Endothelial cell of umbilical vein (primary cell): ENCODE measurements around the gene TXN. TPM values are rescaled to one million over a fixed set of nuclear protein-coding genes. Genes with fewer than 3 reads are reported as not detected.
A peak's percentile ranks its signal among the peaks of the same experiment; 100 is the strongest.

Experiments used
- BruUV-seq: library from RNA; stranded (reverse); fragments of 400-500 nt; replicated peaks from 2 replicates; lab custom pipeline; 2021; lab: Mats Ljungman, UMichigan
- CTCF ChIA-PET: fragments of 300-600, 350-600 bp; sonication (Branson Sonifier 250); formaldehyde crosslinking; loops from one replicate; lab custom pipeline; 2021; ENCODE audit warnings: antibody characterized with exemption, inconsistent platforms; lab: Charles Lee
- POLR2A ChIA-PET: fragments of 300-600, 350-600 bp; sonication (Branson Sonifier 250); formaldehyde crosslinking; loops from one replicate; lab custom pipeline; 2021; ENCODE audit warnings: antibody characterized with exemption, inconsistent platforms; lab: Charles Lee
- DNase-seq: peaks from one replicate; pipeline ENCODE4 v3.0.0-alpha.2; 2011; ENCODE audit warnings: low read depth, low spot score
- FAIRE-seq: peaks from 2 replicates; lab custom pipeline; 2011; peaks lifted over from hg19 to GRCh38; lab: Jason Lieb, UNC
- H2AFZ ChIP-seq: 2 replicates; pipeline ENCODE4 v1.6.0; 2012; ENCODE audit warnings: low read depth, low read length, control low read depth, inconsistent platforms
- H3K27ac ChIP-seq: 2 replicates; pipeline ENCODE4 v1.5.1; 2011; ENCODE audit warnings: low read depth, mild to moderate bottlenecking, control low read depth, low read length, moderate library complexity; ENCODE audit not compliant: insufficient read depth
- H3K27me3 ChIP-seq, 2 experiments: 2 replicates each; pipeline versions ENCODE4 v1.6.0 to v1.6.1; 2011; ENCODE audit warnings: low read length in 2 of 2, mixed read lengths in 1 of 2; ENCODE audit not compliant: control insufficient read depth in 2 of 2, insufficient read depth in 2 of 2
- H3K36me3 ChIP-seq, 2 experiments: 2 replicates in 1 of 2; 3 replicates in 1 of 2; pipeline ENCODE4 v1.5.1; 2011; ENCODE audit warnings: low read length in 2 of 2, mild to moderate bottlenecking in 1 of 2, moderate library complexity in 1 of 2; ENCODE audit not compliant: control insufficient read depth in 2 of 2, insufficient read depth in 2 of 2; ENCODE audit errors: extremely low read depth in 1 of 2
- H3K4me1 ChIP-seq: 3 replicates; pipeline ENCODE4 v1.5.1; 2011; ENCODE audit warnings: mild to moderate bottlenecking, low read length; ENCODE audit not compliant: control insufficient read depth, insufficient read depth; ENCODE audit errors: extremely low read depth
- H3K4me2 ChIP-seq: 2 replicates; pipeline ENCODE4 v1.6.1; 2011; ENCODE audit warnings: low read length, control low read depth, mixed read lengths; ENCODE audit not compliant: insufficient read depth
- H3K4me3 ChIP-seq, 3 experiments: fragments of 200-600 bp in 1 of 3; sonication (generic), shearing (Covaris generic) in 1 of 3; replicated peaks in 1 of 3; 2 replicates each; pipeline ENCODE4 v1.5.1; 2011 to 2016; ENCODE audit warnings: control low read depth in 3 of 3, low read length in 3 of 3, mild to moderate bottlenecking in 2 of 3, inconsistent platforms in 1 of 3, low read depth in 1 of 3, moderate library complexity in 1 of 3; ENCODE audit not compliant: insufficient read depth in 1 of 3
- H3K79me2 ChIP-seq: 2 replicates; pipeline ENCODE4 v1.6.0; 2012; ENCODE audit warnings: low read length, inconsistent platforms; ENCODE audit not compliant: control insufficient read depth, insufficient read depth
- H3K9ac ChIP-seq: replicated peaks from 2 replicates; pipeline ENCODE3; 2011; ENCODE audit warnings: low read length, control low read depth; ENCODE audit not compliant: insufficient read depth; ENCODE audit errors: extremely low read depth
- H3K9me1 ChIP-seq: replicated peaks from 3 replicates; pipeline ENCODE4 v1.6.0; 2011; ENCODE audit warnings: mild to moderate bottlenecking, low read length; ENCODE audit not compliant: control insufficient read depth, insufficient read depth; ENCODE audit errors: extremely low read depth
- H3K9me3 ChIP-seq: replicated peaks from 2 replicates; pipeline ENCODE4 v1.5.1; 2012; ENCODE audit warnings: low read length, inconsistent platforms; ENCODE audit not compliant: control insufficient read depth, insufficient read depth
- H4K20me1 ChIP-seq: replicated peaks from 2 replicates; pipeline ENCODE3; 2011; ENCODE audit warnings: mild to moderate bottlenecking, low read length; ENCODE audit not compliant: control insufficient read depth, insufficient read depth; ENCODE audit errors: extremely low read depth
- CTCF ChIP-seq, 2 donors: IDR thresholded peaks; 1 replicate in 1 of 2; 2 replicates in 1 of 2; pipeline ENCODE4 v1.5.1; 2011; ENCODE audit warnings: low read length in 2 of 2, mild to moderate bottlenecking in 2 of 2, moderate library complexity in 2 of 2, control low read depth in 1 of 2, inconsistent platforms in 1 of 2, low read depth in 1 of 2; ENCODE audit not compliant: insufficient read depth in 1 of 2; ENCODE audit errors: extremely low read depth in 1 of 2
- FOS ChIP-seq: IDR thresholded peaks from 2 replicates; pipeline ENCODE4 v1.6.1; 2011; ENCODE audit warnings: mild to moderate bottlenecking, low read length, moderate library complexity, borderline replicate concordance; ENCODE audit not compliant: insufficient read depth
- GATA2 ChIP-seq: IDR thresholded peaks from 2 replicates; pipeline ENCODE4 v1.7.0; 2011; ENCODE audit warnings: low read depth, mild to moderate bottlenecking, moderate library complexity, mixed read lengths, low read length; ENCODE audit not compliant: insufficient read length, insufficient read depth
- POLR2A ChIP-seq: IDR thresholded peaks from 2 replicates; pipeline ENCODE4 v1.6.1; 2012; ENCODE audit warnings: low read depth, mild to moderate bottlenecking, control low read depth, low read length
- dilution Hi-C: fragments of 300-500 bp; cut with MboI; formaldehyde crosslinking; loops from one replicate; pipeline ENCODE4 v1.15.0; 2019; ENCODE audit warnings: low sequenced_read_pairs; ENCODE audit not compliant: extremely low pct_ligation_motif_present
- intact Hi-C: fragments of 100-400 bp; cut with micrococcal nuclease; formaldehyde crosslinking; loops from one replicate; pipeline ENCODE4 v1.10.0; 2022
- polyA plus RNA-seq, 4 experiments: library from polyadenylated mRNA; depleted of rRNA in 3 of 4; stranded (reverse) in 3 of 4; unstranded in 1 of 4; fragments of >200 nt; gene quantifications; 2 replicates each; pipeline versions ENCODE4 v1.2.1 to v1.2.3, GENCODE V29; 2011 to 2012; ENCODE audit warnings: missing spikeins in 1 of 4
- total RNA-seq: library from RNA; stranded (reverse); gene quantifications from 2 replicates; pipeline ENCODE4 v1.2.3, GENCODE V29; 2021

The TXN gene
- total and polyA plus RNA-seq, 2 donors (not counting 3 experiments of a cell fraction or from before 2014, with no cell fraction given), result 280 to 373 TPM

GRCh38 chr9:110241858-110242321 is 14.4 kb downstream of the TXN start:
- Histone ChIP-seq H3K4me3 (no peak overlapping the region), H2AFZ (no peak overlapping the region), H3K27me3 (no peaks in the 10 kb centered on the region), H3K9me3 (no peaks in the 10 kb centered on the region), H4K20me1 (no peaks in the 10 kb centered on the region), H3K9ac (no peak overlapping the region), H3K79me2 (peaks cover 2% of the 10 kb centered on the region), H3K36me3 (peaks cover 1 to 4% of the 10 kb centered on the region in 2 experiments), H3K9me1 (no peaks in the 10 kb centered on the region), H3K4me2 (no peak overlapping the region), H3K27ac (no peak overlapping the region), H3K4me1 (no peaks in the 10 kb centered on the region)
- BruUV-seq, result no TSS peak
- ChIA-PET POLR2A (interaction anchor here (1.7 kb wide), 1 partner anchor 15 kb away, joined by 6 read pairs; the partner anchor contains the start of gene TXN), CTCF (interaction anchor here (1.0 to 1.2 kb wide), 2 partner anchors 424 to 564 kb away, joined by 3 read pairs; no protein-coding TSS in a partner anchor)
- DNase-seq (no peak), FAIRE-seq (no peak)
- intact Hi-C loops (no loop called here), dilution Hi-C loops (no loop called here)
- TF ChIP-seq CTCF (IDR thresholded peaks at IDR 0.05; ENCODE audit: extremely low read depth in 1 of 2, insufficient read depth in 1 of 2, low read depth in 1 of 2, low read length in 2 of 2) (no peak), FOS (no peak), POLR2A (no peak), GATA2 (no peak)

GRCh38 chr9:110241260-110241857 is 14.9 kb downstream of the TXN start:
- H3K4me2 ChIP-seq, result no peak overlapping the region

More at GRCh38 chr9:110241260-110241857, 14.9 kb downstream of the TXN start:
- Histone ChIP-seq H3K79me2 (peaks cover 2% of the 10 kb centered on the region), H3K27ac (no peak overlapping the region), H2AFZ (no peak overlapping the region), H3K4me1 (no peaks in the 10 kb centered on the region), H3K36me3 (peaks cover 1 to 4% of the 10 kb centered on the region in 2 experiments), H4K20me1 (no peaks in the 10 kb centered on the region), H3K9me3 (no peaks in the 10 kb centered on the region), H3K27me3 (no peaks in the 10 kb centered on the region), H3K9me1 (no peaks in the 10 kb centered on the region), H3K9ac (no peak overlapping the region), H3K4me3 (no peak overlapping the region)
- intact Hi-C loops (no loop called here), dilution Hi-C loops (no loop called here)
- BruUV-seq, result no TSS peak
- POLR2A ChIA-PET, result interaction anchor here (1.7 kb wide), 1 partner anchor 15 kb away, joined by 6 read pairs; the partner anchor contains the start of gene TXN
- peak; percentile 45 for TF ChIP-seq POLR2A
- TF ChIP-seq FOS, result no peak
- FAIRE-seq, result no peak
- CTCF ChIA-PET, result interaction anchor here (1.0 to 1.2 kb wide), 2 partner anchors 423 to 564 kb away, joined by 3 read pairs; no protein-coding TSS in a partner anchor
- no peak for DNase-seq
